ENCODE measurements around the gene TOGARAM1. TPM values are rescaled to one million over a fixed set of nuclear protein-coding genes. Genes with fewer than 3 reads are reported as not detected.

The TOGARAM1 gene
- total RNA-seq, 4 donors from 2014 or later, result 16.3 to 33.3 (median 21.0) TPM

GRCh38 chr14:44995770-44996294, 33.8 kb downstream of the TOGARAM1 start:
- TF ChIP-seq CTCF (IDR thresholded peaks at IDR 0.05; ENCODE audit: low read depth), result no peak

DNA sequence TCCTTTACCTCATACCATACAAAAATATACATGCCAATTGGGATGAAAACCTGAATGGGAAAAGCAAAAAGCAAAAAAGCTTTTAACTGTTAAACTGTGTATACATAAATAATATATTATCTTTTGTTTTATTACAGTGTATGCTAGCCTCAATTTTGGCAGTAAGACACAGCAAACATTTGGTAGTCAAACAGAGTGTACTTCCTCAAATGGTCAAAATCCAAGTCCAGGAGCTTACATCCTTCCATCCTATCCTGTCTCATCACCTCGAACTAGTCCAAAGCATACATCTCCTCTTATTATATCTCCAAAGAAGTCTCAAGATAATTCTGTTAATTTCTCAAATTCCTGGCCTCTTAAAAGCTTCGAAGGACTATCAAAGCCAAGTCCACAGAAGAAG, 41.9 kb downstream of the TOGARAM1 start:
- no peak for TF ChIP-seq CTCF (IDR thresholded peaks at IDR 0.05; ENCODE audit: low read depth)

- TF ChIP-seq CTCF (IDR thresholded peaks at IDR 0.05; ENCODE audit: low read depth), result no peak
These were observed 53.1 kb downstream of the TOGARAM1 start for GRCh38 chr14:45015133-45015532.

DNA sequence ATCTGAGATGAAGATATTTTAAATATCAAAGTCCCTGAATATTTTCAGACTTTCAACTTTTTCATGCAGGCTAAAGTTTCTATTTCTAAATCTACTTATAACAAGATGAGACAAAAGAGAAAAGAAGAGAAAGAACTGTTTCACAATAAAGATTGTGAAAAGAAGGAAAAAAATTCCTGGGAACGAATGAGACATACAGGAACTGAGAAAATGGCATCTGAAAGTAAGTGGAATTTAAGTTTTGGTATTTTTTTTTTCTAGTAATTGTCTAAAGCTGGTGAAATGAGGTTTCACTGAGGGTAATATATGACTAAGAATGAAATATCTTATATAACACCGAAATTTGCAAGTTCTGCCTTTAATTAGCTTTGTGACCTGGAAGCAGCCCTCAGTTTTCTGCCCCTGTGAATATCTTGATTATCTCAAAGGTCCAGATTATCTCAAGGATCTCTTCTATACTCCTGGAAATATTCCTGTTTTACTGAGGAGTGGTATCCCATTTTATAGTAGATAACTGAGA, 66.2 kb downstream of the TOGARAM1 start:
- TF ChIP-seq CTCF (IDR thresholded peaks at IDR 0.05; ENCODE audit: low read depth), result no peak

DNA sequence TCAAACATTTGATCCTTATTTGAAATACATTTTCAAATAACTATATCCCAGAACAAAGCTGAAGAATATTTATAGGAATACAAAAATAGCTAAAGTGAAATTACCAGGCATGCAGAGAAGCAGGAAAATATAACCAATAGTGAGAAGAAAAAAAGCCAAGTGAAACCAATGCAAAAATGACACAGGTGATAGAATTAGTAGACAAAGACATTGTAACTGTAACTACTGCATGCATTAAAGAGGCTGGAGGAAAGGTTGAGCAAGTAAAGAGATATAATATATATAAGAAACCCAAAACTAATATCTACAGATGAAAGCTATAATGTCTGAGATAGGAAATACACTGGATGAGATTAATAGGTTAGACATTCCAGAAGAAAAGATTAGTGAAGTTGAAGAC, 72.7 kb downstream of the TOGARAM1 start:
- no peak for TF ChIP-seq CTCF (IDR thresholded peaks at IDR 0.05; ENCODE audit: low read depth)

GRCh38 chr14:45038256-45038655, 76.3 kb downstream of the TOGARAM1 start:
- TF ChIP-seq CTCF (IDR thresholded peaks at IDR 0.05; ENCODE audit: low read depth), result no peak

DNA sequence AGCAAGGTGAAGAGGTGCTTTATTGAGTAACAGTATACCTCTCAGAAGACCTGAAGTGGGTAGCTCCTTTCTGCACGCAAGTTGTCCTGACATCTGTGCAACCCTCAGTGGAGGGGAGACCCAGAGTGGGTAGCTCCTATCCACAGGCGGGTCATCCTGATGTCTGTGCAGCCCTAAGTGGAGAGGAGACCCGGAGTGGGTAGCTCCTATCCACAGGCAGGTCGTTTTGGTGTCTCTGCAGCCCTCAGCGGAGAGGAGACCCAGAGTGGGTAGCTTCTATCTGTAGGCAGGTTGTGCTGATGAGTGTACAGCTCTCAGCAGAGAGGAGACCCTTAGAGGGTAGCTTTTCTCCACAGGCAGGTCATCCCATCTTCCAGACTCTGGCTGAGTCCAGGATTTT, 76.9 kb downstream of the TOGARAM1 start:
- no peak for TF ChIP-seq CTCF (IDR thresholded peaks at IDR 0.05; ENCODE audit: low read depth)
